HEK293 (cell line): ENCODE data around the gene PIP5K1B.

Experiments used
- CTCF ChIA-PET: fragments of 350-600 bp; formaldehyde crosslinking; extraction: SDS; loops from one replicate; lab custom pipeline; 2021; ENCODE audit warnings: antibody characterized with exemption; lab: Yijun Ruan, JAX
- POLR2A ChIA-PET: fragments of 300-600 bp; formaldehyde crosslinking; extraction: SDS; loops from one replicate; lab custom pipeline; 2020; ENCODE audit warnings: antibody characterized with exemption, inconsistent platforms; lab: Yijun Ruan, JAX
- H3K27ac ChIP-seq: fragments of 200-500 bp; sonication (Bioruptor generic); 2 replicates; pipeline ENCODE4 v1.5.1; 2014; ENCODE audit warnings: low read depth, low read length, control low read depth, inconsistent platforms; ENCODE audit errors: extremely low read depth
- H3K36me3 ChIP-seq, 2 experiments: fragments of 200-500 bp in 1 of 2; sonication (Bioruptor generic) in 1 of 2; 1 replicate in 1 of 2; 2 replicates in 1 of 2; pipeline ENCODE4 v1.5.1; 2014 to 2017; ENCODE audit warnings: inconsistent platforms in 2 of 2, low read length in 2 of 2; ENCODE audit not compliant: control insufficient read depth in 2 of 2, insufficient read depth in 1 of 2
- H3K4me1 ChIP-seq: fragments of 200-500 bp; sonication (Bioruptor generic); 2 replicates; pipeline ENCODE4 v1.5.1; 2014; ENCODE audit warnings: mild to moderate bottlenecking, low read length, inconsistent platforms; ENCODE audit not compliant: control insufficient read depth, insufficient read depth
- H3K4me3 ChIP-seq: 2 replicates; pipeline ENCODE4 v1.5.1; 2011; ENCODE audit warnings: low read depth, mild to moderate bottlenecking, control low read depth, low read length, moderate library complexity
- H3K9me3 ChIP-seq: fragments of 200-500 bp; sonication (Bioruptor generic); 2 replicates; pipeline ENCODE4 v1.5.1; 2014; ENCODE audit warnings: low read depth, low read length, inconsistent platforms; ENCODE audit not compliant: control insufficient read depth, insufficient read depth
- HOXA7 ChIP-seq: sonication (generic); formaldehyde crosslinking; IDR thresholded peaks from 2 replicates; pipeline ENCODE4 v1.8.1; 2022; ENCODE audit warnings: missing genetic modification reagents, borderline replicate concordance
- MEIS1 ChIP-seq: sonication (generic); formaldehyde crosslinking; IDR thresholded peaks from 2 replicates; pipeline ENCODE4 v1.8.1; 2022; ENCODE audit warnings: missing genetic modification reagents, mild to moderate bottlenecking, borderline replicate concordance
- REPIN1 ChIP-seq: fragments of 450-650 bp; formaldehyde crosslinking; IDR thresholded peaks from 2 replicates; pipeline ENCODE4 v1.5.1; 2017; ENCODE audit warnings: missing biosample characterization, missing genetic modification characterization, low read depth
- SP3 ChIP-seq: fragments of 450-650 bp; formaldehyde crosslinking; IDR thresholded peaks from 2 replicates; pipeline ENCODE4 v1.5.1; 2016; ENCODE audit warnings: missing biosample characterization, missing genetic modification characterization
- TCF7L2 ChIP-seq: IDR thresholded peaks from 2 replicates; pipeline ENCODE4 v1.6.1; 2011; ENCODE audit warnings: low read depth, mild to moderate bottlenecking, inconsistent platforms, low read length, moderate library complexity, borderline replicate concordance
- ZEB2 ChIP-seq: fragments of 450-650 bp; formaldehyde crosslinking; IDR thresholded peaks from 2 replicates; pipeline ENCODE4 v1.5.1; 2016; ENCODE audit warnings: missing biosample characterization, missing genetic modification characterization
- ZFP37 ChIP-seq: fragments of 450-650 bp; formaldehyde crosslinking; IDR thresholded peaks from 2 replicates; pipeline ENCODE4 v1.5.1; 2016; ENCODE audit warnings: missing biosample characterization, missing genetic modification characterization
- ZNF121 ChIP-seq: fragments of 450-650 bp; formaldehyde crosslinking; IDR thresholded peaks from 2 replicates; pipeline ENCODE4 v1.5.1; 2016; ENCODE audit warnings: missing biosample characterization, missing genetic modification characterization
- ZNF2 ChIP-seq: fragments of 450-650 bp; formaldehyde crosslinking; IDR thresholded peaks from 2 replicates; pipeline ENCODE4 v1.5.1; 2016; ENCODE audit warnings: missing biosample characterization, missing genetic modification characterization
- ZNF24 ChIP-seq: fragments of 450-650 bp; formaldehyde crosslinking; IDR thresholded peaks from 2 replicates; pipeline ENCODE4 v1.5.1; 2016; ENCODE audit warnings: missing biosample characterization, missing genetic modification characterization
- ZNF266 ChIP-seq: fragments of 450-650 bp; formaldehyde crosslinking; IDR thresholded peaks from 2 replicates; pipeline ENCODE4 v1.5.1; 2016; ENCODE audit warnings: missing biosample characterization, missing genetic modification characterization, low read depth
- ZNF394 ChIP-seq: fragments of 450-650 bp; formaldehyde crosslinking; IDR thresholded peaks from 2 replicates; pipeline ENCODE4 v1.5.1; 2016; ENCODE audit warnings: missing biosample characterization, missing genetic modification characterization, mild to moderate bottlenecking, moderate library complexity, borderline replicate concordance
- ZNF514 ChIP-seq: fragments of 450-650 bp; formaldehyde crosslinking; IDR thresholded peaks from 2 replicates; pipeline ENCODE4 v1.5.1; 2016; ENCODE audit warnings: missing biosample characterization, missing genetic modification characterization
- ZNF548 ChIP-seq: fragments of 450-650 bp; formaldehyde crosslinking; IDR thresholded peaks from 2 replicates; pipeline ENCODE4 v1.5.1; 2016; ENCODE audit warnings: missing biosample characterization, missing genetic modification characterization
- ZNF549 ChIP-seq: fragments of 450-650 bp; IDR thresholded peaks from 2 replicates; pipeline ENCODE4 v1.5.1; 2018; ENCODE audit warnings: missing biosample characterization, missing genetic modification characterization, mild to moderate bottlenecking, inconsistent platforms, moderate library complexity
- ZNF555 ChIP-seq: fragments of 450-650 bp; formaldehyde crosslinking; conservative IDR thresholded peaks from 2 replicates; pipeline ENCODE4 v1.5.1; 2017; ENCODE audit warnings: missing biosample characterization, mild to moderate bottlenecking, missing genetic modification characterization, inconsistent platforms
- ZNF701 ChIP-seq: fragments of 450-650 bp; formaldehyde crosslinking; IDR thresholded peaks from 2 replicates; pipeline ENCODE4 v1.5.1; 2016; ENCODE audit warnings: missing biosample characterization, missing genetic modification characterization
- ZNF747 ChIP-seq: fragments of 450-650 bp; formaldehyde crosslinking; IDR thresholded peaks from 2 replicates; pipeline ENCODE4 v1.5.1; 2016; ENCODE audit warnings: missing biosample characterization, missing genetic modification characterization
- ZNF791 ChIP-seq: fragments of 450-650 bp; formaldehyde crosslinking; IDR thresholded peaks from 2 replicates; pipeline ENCODE4 v1.5.1; 2016; ENCODE audit warnings: missing biosample characterization, missing genetic modification characterization
- TF ChIP-seq, protein P1 (sequence below): fragments of 450-650 bp; formaldehyde crosslinking; conservative IDR thresholded peaks from 2 replicates; pipeline ENCODE4 v1.5.1; 2016; ENCODE audit warnings: low read depth, missing biosample characterization, missing genetic modification characterization
- TF ChIP-seq, protein P2 (sequence below): fragments of 450-650 bp; formaldehyde crosslinking; IDR thresholded peaks from 2 replicates; pipeline ENCODE4 v1.5.1; 2016; ENCODE audit warnings: missing biosample characterization, missing genetic modification characterization
- TF ChIP-seq, protein P3 (sequence below): fragments of 450-650 bp; formaldehyde crosslinking; conservative IDR thresholded peaks from 2 replicates; pipeline ENCODE4 v1.5.1; 2016; ENCODE audit warnings: low read depth, missing biosample characterization, missing genetic modification characterization

PIP5K1B gene

GRCh38 chr9:68947842-68948569 lies 243.0 kb downstream of the PIP5K1B start:
- POLR2A ChIA-PET: no interaction called here
- no peaks in the 10 kb centered on the region for H3K4me1 ChIP-seq
- no peak overlapping the region for H3K4me3 ChIP-seq
- no peak overlapping the region for H3K27ac ChIP-seq
- no peaks in the 10 kb centered on the region for H3K9me3 ChIP-seq
- CTCF ChIA-PET: interaction anchor here (0.6 to 1.5 kb wide), 4 partner anchors 16 to 159 kb away, joined by 3 to 5 read pairs (median 4); no protein-coding TSS in a partner anchor
- TF ChIP-seq ZNF701 (tag by site-specific recombination) (no peak), REPIN1 (no peak), ZNF266 (no peak), ZNF747 (tag by site-specific recombination) (no peak), ZNF791 (no peak), ZFP37 (tag by site-specific recombination) (no peak), ZNF394 (tag by site-specific recombination) (no peak), ZNF548 (tag by site-specific recombination) (no peak), ZNF549 (tag by site-specific recombination) (no peak), HOXA7 (CRISPR knock-in tag) (no peak), ZNF121 (tag by site-specific recombination) (no peak), ZNF24 (tag by site-specific recombination) (no peak)
- TF ChIP-seq, protein P1, sequence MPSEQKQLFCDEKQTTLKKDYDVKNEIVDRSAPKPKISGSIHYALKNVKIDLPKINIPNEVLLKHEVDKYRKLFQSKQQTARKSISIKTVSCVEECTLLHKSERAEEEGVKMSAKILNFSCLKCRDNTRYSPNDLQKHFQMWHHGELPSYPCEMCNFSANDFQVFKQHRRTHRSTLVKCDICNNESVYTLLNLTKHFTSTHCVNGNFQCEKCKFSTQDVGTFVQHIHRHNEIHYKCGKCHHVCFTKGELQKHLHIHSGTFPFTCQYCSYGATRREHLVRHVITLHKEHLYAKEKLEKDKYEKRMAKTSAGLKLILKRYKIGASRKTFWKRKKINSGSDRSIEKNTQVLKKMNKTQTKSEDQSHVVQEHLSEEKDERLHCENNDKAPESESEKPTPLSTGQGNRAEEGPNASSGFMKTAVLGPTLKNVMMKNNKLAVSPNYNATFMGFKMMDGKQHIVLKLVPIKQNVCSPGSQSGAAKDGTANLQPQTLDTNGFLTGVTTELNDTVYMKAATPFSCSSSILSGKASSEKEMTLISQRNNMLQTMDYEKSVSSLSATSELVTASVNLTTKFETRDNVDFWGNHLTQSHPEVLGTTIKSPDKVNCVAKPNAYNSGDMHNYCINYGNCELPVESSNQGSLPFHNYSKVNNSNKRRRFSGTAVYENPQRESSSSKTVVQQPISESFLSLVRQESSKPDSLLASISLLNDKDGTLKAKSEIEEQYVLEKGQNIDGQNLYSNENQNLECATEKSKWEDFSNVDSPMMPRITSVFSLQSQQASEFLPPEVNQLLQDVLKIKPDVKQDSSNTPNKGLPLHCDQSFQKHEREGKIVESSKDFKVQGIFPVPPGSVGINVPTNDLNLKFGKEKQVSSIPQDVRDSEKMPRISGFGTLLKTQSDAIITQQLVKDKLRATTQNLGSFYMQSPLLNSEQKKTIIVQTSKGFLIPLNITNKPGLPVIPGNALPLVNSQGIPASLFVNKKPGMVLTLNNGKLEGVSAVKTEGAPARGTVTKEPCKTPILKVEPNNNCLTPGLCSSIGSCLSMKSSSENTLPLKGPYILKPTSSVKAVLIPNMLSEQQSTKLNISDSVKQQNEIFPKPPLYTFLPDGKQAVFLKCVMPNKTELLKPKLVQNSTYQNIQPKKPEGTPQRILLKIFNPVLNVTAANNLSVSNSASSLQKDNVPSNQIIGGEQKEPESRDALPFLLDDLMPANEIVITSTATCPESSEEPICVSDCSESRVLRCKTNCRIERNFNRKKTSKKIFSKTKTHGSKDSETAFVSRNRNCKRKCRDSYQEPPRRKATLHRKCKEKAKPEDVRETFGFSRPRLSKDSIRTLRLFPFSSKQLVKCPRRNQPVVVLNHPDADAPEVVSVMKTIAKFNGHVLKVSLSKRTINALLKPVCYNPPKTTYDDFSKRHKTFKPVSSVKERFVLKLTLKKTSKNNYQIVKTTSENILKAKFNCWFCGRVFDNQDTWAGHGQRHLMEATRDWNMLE (tag by site-specific recombination): no peak
- TF ChIP-seq, protein P2, sequence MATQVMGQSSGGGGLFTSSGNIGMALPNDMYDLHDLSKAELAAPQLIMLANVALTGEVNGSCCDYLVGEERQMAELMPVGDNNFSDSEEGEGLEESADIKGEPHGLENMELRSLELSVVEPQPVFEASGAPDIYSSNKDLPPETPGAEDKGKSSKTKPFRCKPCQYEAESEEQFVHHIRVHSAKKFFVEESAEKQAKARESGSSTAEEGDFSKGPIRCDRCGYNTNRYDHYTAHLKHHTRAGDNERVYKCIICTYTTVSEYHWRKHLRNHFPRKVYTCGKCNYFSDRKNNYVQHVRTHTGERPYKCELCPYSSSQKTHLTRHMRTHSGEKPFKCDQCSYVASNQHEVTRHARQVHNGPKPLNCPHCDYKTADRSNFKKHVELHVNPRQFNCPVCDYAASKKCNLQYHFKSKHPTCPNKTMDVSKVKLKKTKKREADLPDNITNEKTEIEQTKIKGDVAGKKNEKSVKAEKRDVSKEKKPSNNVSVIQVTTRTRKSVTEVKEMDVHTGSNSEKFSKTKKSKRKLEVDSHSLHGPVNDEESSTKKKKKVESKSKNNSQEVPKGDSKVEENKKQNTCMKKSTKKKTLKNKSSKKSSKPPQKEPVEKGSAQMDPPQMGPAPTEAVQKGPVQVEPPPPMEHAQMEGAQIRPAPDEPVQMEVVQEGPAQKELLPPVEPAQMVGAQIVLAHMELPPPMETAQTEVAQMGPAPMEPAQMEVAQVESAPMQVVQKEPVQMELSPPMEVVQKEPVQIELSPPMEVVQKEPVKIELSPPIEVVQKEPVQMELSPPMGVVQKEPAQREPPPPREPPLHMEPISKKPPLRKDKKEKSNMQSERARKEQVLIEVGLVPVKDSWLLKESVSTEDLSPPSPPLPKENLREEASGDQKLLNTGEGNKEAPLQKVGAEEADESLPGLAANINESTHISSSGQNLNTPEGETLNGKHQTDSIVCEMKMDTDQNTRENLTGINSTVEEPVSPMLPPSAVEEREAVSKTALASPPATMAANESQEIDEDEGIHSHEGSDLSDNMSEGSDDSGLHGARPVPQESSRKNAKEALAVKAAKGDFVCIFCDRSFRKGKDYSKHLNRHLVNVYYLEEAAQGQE (tag by site-specific recombination): no peak
- H3K36me3 ChIP-seq: no peaks in the 10 kb centered on the region

GRCh38 chr9:68949271-68950000 lies 244.4 kb downstream of the PIP5K1B start:
- H3K4me3 ChIP-seq: no peak overlapping the region
- ChIA-PET CTCF (interaction anchor here (0.6 to 1.0 kb wide), 3 partner anchors 49 to 723 kb away, joined by 3 to 4 read pairs (median 3); no protein-coding TSS in a partner anchor), POLR2A (no interaction called here)
- no peaks in the 10 kb centered on the region for H3K9me3 ChIP-seq
- no peaks in the 10 kb centered on the region for H3K4me1 ChIP-seq
- no peaks in the 10 kb centered on the region for H3K36me3 ChIP-seq
- H3K27ac ChIP-seq: no peak overlapping the region
- no peak for TF ChIP-seq SP3 (tag by site-specific recombination)
- no peak for TF ChIP-seq ZEB2 (tag by site-specific recombination)
- TF ChIP-seq ZNF2 (tag by site-specific recombination): no peak
- TF ChIP-seq, protein P3, sequence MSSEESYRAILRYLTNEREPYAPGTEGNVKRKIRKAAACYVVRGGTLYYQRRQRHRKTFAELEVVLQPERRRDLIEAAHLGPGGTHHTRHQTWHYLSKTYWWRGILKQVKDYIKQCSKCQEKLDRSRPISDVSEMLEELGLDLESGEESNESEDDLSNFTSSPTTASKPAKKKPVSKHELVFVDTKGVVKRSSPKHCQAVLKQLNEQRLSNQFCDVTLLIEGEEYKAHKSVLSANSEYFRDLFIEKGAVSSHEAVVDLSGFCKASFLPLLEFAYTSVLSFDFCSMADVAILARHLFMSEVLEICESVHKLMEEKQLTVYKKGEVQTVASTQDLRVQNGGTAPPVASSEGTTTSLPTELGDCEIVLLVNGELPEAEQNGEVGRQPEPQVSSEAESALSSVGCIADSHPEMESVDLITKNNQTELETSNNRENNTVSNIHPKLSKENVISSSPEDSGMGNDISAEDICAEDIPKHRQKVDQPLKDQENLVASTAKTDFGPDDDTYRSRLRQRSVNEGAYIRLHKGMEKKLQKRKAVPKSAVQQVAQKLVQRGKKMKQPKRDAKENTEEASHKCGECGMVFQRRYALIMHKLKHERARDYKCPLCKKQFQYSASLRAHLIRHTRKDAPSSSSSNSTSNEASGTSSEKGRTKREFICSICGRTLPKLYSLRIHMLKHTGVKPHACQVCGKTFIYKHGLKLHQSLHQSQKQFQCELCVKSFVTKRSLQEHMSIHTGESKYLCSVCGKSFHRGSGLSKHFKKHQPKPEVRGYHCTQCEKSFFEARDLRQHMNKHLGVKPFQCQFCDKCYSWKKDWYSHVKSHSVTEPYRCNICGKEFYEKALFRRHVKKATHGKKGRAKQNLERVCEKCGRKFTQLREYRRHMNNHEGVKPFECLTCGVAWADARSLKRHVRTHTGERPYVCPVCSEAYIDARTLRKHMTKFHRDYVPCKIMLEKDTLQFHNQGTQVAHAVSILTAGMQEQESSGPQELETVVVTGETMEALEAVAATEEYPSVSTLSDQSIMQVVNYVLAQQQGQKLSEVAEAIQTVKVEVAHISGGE: no peak
- TF ChIP-seq ZFP37 (tag by site-specific recombination): no peak
- TF ChIP-seq ZNF514 (tag by site-specific recombination): no peak
- TF ChIP-seq ZNF555: no peak
- TF ChIP-seq ZNF791: no peak
- no peak for TF ChIP-seq TCF7L2
- no peak for TF ChIP-seq MEIS1 (CRISPR knock-in tag)
